KMS-11 (cell line): ENCODE data around the gene KDM2B.

ENCODE experiments used
- H2AFZ ChIP-seq: fragments of 200-600 bp; sonication (generic); 2 replicates; pipeline ENCODE4 v1.6.1; 2016; ENCODE audit warnings: antibody characterized with exemption, mixed run types, low read depth
- H3K27ac ChIP-seq: fragments of 200-600 bp; sonication (generic); 2 replicates; pipeline ENCODE4 v1.6.1; 2016; ENCODE audit warnings: mild to moderate bottlenecking, mixed run types
- H3K27me3 ChIP-seq: fragments of 200-600 bp; sonication (generic); 2 replicates; pipeline ENCODE4 v1.6.1; 2017; ENCODE audit warnings: mild to moderate bottlenecking, low read depth, mixed run types, moderate library complexity; ENCODE audit not compliant: insufficient read depth
- H3K36me3 ChIP-seq: fragments of 200-600 bp; sonication (generic); 2 replicates; pipeline ENCODE4 v1.6.1; 2017; ENCODE audit warnings: mild to moderate bottlenecking, mixed run types; ENCODE audit not compliant: insufficient read depth
- H3K4me1 ChIP-seq: fragments of 200-600 bp; sonication (generic); 2 replicates; pipeline ENCODE4 v1.6.1; 2016; ENCODE audit warnings: mild to moderate bottlenecking, low read depth, mixed run types; ENCODE audit not compliant: poor library complexity, severe bottlenecking
- H3K4me2 ChIP-seq: fragments of 200-600 bp; sonication (generic); 2 replicates; pipeline ENCODE4 v1.7.0; 2016; ENCODE audit warnings: mild to moderate bottlenecking, mixed run types
- H3K4me3 ChIP-seq: fragments of 200-600 bp; sonication (generic); IDR thresholded peaks from 2 replicates; pipeline ENCODE4 v1.6.1; 2017; ENCODE audit warnings: low read depth, low read length, mixed read lengths; ENCODE audit not compliant: insufficient read depth
- H3K79me2 ChIP-seq: fragments of 200-600 bp; sonication (generic); 2 replicates; pipeline ENCODE4 v1.6.1; 2016; ENCODE audit warnings: low read depth, mixed run types; ENCODE audit not compliant: insufficient read depth
- H3K9ac ChIP-seq: fragments of 200-600 bp; sonication (generic); 2 replicates; pipeline ENCODE4 v1.6.1; 2016; ENCODE audit warnings: mild to moderate bottlenecking, mixed run types
- H4K20me1 ChIP-seq: fragments of 200-600 bp; sonication (generic); 2 replicates; pipeline ENCODE4 v1.6.1; 2016; ENCODE audit warnings: mild to moderate bottlenecking, mixed run types; ENCODE audit not compliant: insufficient read depth
- TF ChIP-seq, protein P1 (sequence below): fragments of 200-600 bp; sonication (generic); conservative IDR thresholded peaks from 2 replicates; pipeline ENCODE4 v1.6.1; 2017; ENCODE audit warnings: low read depth, mild to moderate bottlenecking, antibody characterized with exemption, low read length, moderate library complexity, mixed read lengths

The KDM2B gene

GRCh38 chr12:121430833-121431415 lies 149.9 kb downstream of the KDM2B start:
- H3K4me2 ChIP-seq, result no peak overlapping the region
- no peaks in the 10 kb centered on the region for H4K20me1 ChIP-seq
- H3K27me3 ChIP-seq, result no peaks in the 10 kb centered on the region
- no peak overlapping the region for H3K27ac ChIP-seq
- H3K4me3 ChIP-seq, result no peak overlapping the region
- H3K36me3 ChIP-seq, result no peaks in the 10 kb centered on the region
- no peaks in the 10 kb centered on the region for H3K79me2 ChIP-seq
- H3K4me1 ChIP-seq, result no peaks in the 10 kb centered on the region
- no peak overlapping the region for H2AFZ ChIP-seq
- TF ChIP-seq, protein P1, sequence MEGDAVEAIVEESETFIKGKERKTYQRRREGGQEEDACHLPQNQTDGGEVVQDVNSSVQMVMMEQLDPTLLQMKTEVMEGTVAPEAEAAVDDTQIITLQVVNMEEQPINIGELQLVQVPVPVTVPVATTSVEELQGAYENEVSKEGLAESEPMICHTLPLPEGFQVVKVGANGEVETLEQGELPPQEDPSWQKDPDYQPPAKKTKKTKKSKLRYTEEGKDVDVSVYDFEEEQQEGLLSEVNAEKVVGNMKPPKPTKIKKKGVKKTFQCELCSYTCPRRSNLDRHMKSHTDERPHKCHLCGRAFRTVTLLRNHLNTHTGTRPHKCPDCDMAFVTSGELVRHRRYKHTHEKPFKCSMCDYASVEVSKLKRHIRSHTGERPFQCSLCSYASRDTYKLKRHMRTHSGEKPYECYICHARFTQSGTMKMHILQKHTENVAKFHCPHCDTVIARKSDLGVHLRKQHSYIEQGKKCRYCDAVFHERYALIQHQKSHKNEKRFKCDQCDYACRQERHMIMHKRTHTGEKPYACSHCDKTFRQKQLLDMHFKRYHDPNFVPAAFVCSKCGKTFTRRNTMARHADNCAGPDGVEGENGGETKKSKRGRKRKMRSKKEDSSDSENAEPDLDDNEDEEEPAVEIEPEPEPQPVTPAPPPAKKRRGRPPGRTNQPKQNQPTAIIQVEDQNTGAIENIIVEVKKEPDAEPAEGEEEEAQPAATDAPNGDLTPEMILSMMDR, result no peak
- no peak overlapping the region for H3K9ac ChIP-seq

- H3K9ac ChIP-seq, result no peak overlapping the region
- no peak overlapping the region for H3K4me2 ChIP-seq
- no peak overlapping the region for H3K27ac ChIP-seq
- TF ChIP-seq, protein P1, result no peak
- no peak overlapping the region for H3K4me3 ChIP-seq
- no peaks in the 10 kb centered on the region for H4K20me1 ChIP-seq
- H3K79me2 ChIP-seq, result no peaks in the 10 kb centered on the region
- H3K4me1 ChIP-seq, result no peaks in the 10 kb centered on the region
- H2AFZ ChIP-seq, result no peak overlapping the region
- no peaks in the 10 kb centered on the region for H3K27me3 ChIP-seq
- no peaks in the 10 kb centered on the region for H3K36me3 ChIP-seq
Observed at GRCh38 chr12:121428883-121429282, 151.9 kb downstream of the KDM2B start.

DNA sequence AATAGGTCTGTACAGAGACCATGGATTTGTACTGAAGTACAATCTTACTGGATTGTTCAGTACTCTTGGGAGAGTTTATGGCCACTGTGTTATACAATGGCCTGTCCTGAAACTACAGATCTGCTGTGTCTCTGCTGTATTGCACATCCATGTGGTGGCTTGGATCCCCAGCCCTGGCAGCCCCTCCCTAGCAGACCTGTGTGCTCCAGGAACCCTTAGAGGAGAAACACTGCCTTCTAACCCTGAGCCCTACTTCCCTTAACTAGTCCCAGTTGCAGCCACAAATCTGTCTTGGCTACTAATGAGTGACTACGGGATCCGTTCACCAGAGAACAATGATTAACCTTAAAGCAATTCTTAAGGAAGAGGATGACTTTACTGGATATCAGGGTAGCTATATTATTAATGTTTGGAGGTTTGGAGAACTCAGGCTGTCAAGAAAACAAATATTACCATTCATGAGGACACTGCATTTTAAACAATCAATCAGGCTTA lies 153.2 kb downstream of the KDM2B start:
- H3K4me1 ChIP-seq, result no peaks in the 10 kb centered on the region
- H3K79me2 ChIP-seq, result no peaks in the 10 kb centered on the region
- no peaks in the 10 kb centered on the region for H3K36me3 ChIP-seq
- no peaks in the 10 kb centered on the region for H3K27me3 ChIP-seq
- H4K20me1 ChIP-seq, result no peaks in the 10 kb centered on the region
- no peak overlapping the region for H3K4me3 ChIP-seq
- H3K4me2 ChIP-seq, result no peak overlapping the region
- H3K9ac ChIP-seq, result no peak overlapping the region
- TF ChIP-seq, protein P1, result no peak
- H2AFZ ChIP-seq, result no peak overlapping the region
- no peak overlapping the region for H3K27ac ChIP-seq

GRCh38 chr12:121424624-121424975 lies 156.2 kb downstream of the KDM2B start:
- 0 out of 2 replicates have a peak, but pooled peaks cover 5% of the 10 kb centered on the region for H3K36me3 ChIP-seq
- no peaks in the 10 kb centered on the region for H3K4me1 ChIP-seq
- no peaks in the 10 kb centered on the region for H3K79me2 ChIP-seq
- H3K27me3 ChIP-seq, result no peaks in the 10 kb centered on the region
- no peak overlapping the region for H3K9ac ChIP-seq
- H2AFZ ChIP-seq, result no peak overlapping the region
- no peak overlapping the region for H3K4me2 ChIP-seq
- no peak overlapping the region for H3K27ac ChIP-seq
- TF ChIP-seq, protein P1, result no peak
- H3K4me3 ChIP-seq, result no peak overlapping the region
- H4K20me1 ChIP-seq, result no peaks in the 10 kb centered on the region
